GM20431 (cell line): ENCODE measurements around the gene MOSPD3.
"Not testable (repeated sequence)": the region's sequence is repeated elsewhere in the genome, so short reads cannot be mapped to it uniquely, and the experiment has no call there.

Experiments used
- in situ Hi-C: fragments of 300-500 bp; cut with MseI, MboI; formaldehyde crosslinking; loops from one replicate; pipeline ENCODE4 v1.15.0; 2020; ENCODE audit warnings: low sequenced_read_pairs; ENCODE audit not compliant: unreplicated experiment

Gene MOSPD3, protein sequence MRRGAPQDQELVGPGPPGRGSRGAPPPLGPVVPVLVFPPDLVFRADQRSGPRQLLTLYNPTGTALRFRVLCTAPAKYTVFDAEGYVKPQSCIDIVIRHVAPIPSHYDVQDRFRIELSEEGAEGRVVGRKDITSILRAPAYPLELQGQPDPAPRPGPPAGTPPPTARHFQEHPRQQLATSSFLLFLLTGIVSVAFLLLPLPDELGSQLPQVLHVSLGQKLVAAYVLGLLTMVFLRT

DNA sequence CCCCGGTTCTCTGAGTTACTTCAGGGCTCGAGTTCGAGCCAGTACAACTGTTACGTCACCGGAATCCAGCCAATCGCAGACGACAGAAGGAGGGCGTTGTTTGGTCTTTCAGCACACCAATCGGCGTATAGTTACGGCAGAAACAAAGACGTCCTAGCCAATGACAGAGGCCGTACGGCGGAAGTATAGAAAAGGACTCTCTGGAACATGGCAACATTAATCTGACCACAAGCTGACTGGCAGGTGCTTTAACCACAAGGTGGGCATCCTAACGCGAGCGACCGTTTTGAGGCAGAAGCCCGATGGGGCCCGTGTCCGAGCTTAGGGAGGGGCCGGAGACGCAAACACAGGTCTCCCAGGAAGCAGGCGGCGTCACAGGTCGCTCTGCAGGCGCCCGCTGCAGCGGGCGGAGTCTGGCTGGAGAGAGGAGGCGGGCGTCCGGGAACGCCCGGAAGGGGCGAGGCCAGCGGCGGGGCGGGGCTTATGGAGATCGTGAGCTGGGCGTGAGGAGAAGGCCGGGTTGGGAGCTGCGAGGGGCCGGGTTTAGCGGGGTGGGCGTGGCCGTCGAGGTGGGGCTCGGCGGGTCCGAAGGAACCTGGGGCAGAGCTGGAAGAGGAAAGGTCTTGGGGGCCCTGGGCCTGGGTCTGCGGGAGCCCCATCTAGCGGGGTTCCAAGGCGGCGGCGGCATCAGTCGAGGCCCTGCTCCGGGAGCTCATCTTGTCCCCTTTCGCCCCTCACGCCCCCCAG is at the start of gene MOSPD3:
Gene MOSPD3, plus strand, starts transcription at position 558 of the 747 bp plus-strand sequence. CDS start 252 bp downstream, outside the sequence.
- in situ Hi-C loops: no loop called here

DNA sequence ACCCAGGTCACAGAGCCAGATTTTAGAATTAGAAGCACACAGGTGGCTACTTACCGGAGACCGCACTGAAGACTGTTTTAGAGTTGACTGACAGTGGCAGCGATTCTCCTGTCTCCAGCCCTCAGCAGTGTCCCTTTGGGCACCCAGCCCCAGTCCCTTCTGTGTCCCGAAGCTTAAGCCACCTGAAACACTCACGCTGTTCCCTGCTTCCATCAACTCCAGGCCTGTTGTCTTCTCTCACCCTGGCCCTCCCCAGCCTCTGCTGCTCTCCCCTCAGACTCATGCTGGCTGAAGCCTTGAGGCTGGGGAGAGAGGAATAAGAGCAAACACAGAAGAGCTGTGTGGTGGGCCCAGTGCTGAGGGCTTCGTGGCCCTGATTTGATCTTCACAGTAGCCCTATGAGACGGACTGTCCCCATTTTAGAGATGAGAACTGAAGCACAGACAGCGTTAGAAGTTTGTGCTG is 49.2 kb upstream of the MOSPD3 start:
- in situ Hi-C loops: no loop called here

DNA sequence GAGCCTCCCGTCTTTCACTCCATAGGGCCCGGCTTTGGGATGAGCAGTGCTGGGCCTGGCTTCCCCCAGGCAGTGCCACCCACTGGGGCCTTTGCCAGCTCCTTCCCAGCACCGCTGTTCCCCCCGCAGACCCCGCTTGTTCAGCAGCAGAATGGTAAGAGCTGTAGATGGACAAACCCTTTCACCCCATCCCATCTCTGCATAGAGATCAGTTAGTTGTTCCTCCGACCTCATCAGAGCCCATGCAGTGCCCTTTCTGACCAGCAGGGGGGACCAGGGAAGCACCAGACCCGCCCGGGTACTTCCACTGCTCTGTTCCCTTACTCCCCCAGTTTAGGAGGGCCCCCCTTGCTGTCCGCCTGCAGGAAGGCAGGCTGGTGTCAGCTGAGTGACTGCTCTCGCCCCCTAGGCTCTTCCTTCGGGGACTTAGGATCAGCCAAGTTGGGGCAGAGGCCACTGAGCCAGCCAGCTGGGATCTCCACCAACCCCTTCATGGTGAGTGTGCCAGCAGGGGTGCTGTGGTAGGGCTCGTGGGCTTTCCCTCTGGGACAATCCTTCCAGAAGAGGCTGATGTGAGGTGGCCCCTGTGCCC is 48.4 kb upstream of the MOSPD3 start:
- in situ Hi-C loops: no loop called here

DNA sequence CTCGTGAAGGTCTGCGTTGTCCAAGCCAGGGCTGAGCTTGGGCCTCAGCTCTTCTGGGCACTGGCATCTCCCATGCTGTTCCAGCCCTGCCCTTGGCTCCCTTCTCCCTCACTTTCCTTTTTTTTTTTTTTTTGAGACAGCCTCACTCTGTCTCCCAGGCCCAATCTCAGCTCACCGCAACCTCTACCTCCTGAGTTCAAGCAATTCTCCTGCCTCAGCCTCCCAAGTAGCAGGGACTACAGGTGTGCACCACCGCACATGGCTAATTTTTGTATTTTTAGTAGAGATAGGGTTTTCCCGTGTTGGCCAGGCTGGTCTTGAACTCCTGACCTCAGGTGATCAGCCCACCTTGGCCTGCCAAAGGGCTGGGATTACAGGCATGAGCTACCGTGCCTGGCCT is 47.9 kb upstream of the MOSPD3 start:
- in situ Hi-C loops: not testable (repeated sequence)

DNA sequence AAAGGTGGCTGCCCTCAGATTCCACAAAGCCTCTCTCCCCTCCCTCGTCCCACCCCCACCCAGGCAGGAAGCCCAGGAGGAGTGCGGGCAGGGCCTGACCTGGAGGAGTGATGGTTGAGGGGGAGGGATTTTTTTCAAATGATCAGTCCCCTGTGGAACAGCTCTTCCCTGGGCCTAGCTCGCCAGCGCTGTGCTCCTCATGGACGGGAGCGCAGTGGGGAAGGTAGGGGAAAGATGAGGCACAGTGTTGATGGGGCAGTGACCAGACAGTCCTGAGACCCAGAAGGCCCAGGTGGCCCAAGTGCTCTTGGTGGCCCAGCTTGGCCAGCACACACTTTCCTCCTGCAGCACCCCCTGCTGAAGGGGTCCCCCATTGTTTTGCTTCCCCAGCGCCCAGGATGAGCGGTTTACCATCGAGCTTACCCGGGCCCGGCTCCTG is 47.2 kb upstream of the MOSPD3 start:
- in situ Hi-C loops: no loop called here

DNA sequence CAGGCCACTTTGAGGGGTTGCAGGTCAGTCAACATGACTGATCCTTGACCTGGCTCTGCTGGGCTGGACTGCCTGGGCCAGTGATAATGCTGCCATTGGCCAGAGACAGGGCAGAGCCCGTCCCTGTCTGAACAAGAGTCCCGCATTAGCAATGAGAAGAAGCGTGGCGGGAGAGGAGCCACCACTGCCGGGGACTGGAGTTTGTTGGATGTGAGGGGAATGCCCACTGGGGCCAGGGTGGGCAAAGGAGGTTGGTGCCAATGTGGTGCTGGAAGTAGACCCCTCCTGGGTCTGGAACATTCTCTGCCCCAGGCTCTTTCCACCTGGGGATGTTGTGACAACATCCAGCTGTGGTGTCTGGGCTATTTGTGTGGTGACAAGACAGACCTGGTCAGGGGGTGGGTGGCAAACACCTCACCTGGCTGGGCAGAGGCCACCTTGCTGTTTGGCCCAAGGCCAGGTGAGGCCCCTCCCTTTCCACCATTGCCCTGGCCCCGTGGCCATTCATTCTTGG is 46.3 kb upstream of the MOSPD3 start:
- in situ Hi-C loops: no loop called here

DNA sequence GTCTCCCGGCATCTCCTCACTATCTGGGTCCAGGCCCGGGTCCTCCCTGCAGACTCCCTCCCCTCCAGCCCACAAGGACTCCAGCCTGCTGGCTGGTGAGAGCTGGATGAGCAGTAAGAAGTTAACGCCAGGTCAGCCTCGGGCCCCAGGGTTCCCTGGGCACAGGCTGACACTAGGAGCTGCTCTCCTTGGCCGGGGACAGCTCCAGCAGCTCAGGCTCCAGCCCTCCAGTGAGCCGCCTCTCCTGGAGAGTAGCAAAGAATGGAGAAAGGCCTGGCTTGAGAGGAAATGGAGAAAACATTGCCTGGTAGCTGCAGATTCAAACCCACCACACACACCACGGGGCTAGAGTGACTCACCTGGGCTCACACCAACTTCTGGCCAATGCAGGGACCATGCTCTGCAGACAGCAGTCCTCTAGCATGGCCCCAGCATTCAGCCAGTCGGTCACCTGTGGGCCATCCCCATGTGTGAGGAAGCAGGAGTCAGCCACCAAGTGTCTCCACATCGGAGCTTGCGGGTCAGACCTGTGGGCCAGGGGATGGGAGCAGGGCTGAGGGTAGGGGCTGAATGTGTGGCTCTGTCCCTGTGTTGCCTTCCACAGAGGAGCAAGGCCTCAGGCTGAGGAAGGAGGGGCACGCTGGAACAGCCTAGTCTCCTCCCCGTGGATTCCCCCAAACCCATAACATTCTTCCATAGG is 45.2 kb upstream of the MOSPD3 start:
- in situ Hi-C loops: no loop called here

DNA sequence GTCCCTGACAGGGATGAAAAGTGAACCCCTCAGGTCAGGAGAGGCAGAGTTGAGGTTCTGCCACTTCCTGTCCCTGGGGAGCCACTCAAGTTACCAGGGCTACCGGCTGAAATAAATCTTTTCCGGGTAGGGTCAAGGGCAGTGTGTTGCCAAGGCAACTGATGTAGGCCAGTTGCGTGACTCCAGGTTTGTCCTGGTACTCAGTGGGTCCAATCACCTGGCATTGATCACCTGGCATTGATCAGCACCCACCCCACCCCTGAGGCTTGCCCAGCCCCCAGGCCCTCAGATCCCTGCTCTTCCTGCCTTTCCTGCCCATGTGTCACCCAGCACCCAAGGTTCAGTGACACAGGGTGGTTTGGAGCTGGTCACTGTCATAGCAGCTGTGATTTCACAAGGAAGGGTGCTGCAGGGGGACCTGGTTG is 44.6 kb upstream of the MOSPD3 start:
- in situ Hi-C loops: no loop called here

DNA sequence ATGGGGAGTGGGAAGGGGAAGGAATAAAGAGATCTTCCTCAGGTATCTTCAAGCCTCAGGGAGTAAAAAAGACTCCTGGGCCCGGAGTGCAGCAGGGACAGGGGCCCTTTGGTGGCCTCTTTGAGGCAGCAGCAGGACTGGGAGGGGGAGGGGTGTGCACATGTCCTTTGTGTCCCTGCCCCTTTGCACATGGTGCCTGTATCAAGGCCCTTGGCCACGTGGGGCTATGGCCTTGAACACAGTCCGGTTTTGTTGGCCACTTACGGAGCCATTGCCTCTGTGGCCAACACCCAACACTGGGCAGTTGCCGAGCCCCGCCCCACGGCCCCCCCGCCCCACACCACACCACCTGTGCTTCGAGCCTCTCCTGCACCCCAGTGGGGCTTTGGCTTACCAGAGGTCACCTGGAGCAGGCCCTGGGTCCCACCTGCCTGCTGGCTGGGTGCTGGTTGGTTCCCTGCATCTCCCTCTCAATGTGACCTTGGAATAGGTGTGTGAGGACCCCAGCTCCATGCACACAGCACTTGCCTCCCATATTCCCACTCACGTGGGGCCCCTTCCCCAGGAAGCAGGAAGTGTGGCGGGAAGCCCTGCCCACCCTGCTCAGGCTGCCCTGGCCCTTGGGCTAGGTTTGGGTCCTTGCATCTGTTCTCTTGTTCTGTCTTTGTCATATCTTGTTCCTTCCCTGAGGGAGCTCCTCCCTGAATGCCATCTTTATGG is 44.0 kb upstream of the MOSPD3 start:
- in situ Hi-C loops: no loop called here

DNA sequence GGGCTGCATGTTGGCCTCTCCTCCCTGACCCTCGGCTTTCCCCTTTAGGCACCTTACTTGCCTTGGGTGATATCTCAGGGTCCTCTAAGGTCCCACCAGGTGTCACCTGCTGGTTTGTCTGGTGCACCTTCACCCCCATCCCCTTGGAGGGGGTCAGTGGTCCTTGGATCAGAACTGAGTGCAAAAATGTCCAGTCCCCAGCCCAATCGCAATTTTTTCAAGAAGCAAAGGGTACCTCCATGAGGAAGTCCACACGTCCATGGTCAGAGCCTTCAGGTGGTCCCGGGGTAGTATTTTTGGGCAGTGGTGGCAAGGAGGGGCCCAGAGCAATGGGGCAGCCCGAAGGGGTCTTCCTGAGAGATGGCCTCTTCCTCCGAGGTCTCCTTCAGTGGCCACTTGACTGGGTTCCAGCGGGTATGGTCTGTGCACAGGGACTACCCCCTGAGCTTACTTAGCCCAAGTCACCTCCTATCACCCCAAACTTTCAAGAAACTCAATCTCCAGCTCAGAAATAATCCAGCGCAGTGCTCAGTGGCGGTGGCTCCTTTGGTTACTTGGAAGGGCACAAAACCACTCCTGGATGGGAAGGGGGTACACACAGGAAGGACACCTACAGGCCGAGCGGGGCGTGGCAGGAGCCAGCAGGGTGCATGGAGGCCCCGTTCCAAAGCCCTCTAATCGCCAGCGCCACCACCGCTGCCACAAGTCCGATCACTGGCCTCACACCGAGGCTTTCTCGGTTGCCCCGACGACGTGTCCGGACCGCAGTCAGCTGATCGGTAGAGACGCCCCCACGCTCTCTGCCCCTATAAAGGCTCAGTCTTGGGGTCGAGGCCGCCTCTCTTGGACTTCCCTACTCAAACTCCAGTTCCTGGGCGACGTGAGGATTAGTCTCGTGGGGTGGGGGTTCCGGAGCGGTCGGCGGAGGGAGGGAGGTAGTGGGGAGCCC is 43.2 kb upstream of the MOSPD3 start:
- in situ Hi-C loops: no loop called here

DNA sequence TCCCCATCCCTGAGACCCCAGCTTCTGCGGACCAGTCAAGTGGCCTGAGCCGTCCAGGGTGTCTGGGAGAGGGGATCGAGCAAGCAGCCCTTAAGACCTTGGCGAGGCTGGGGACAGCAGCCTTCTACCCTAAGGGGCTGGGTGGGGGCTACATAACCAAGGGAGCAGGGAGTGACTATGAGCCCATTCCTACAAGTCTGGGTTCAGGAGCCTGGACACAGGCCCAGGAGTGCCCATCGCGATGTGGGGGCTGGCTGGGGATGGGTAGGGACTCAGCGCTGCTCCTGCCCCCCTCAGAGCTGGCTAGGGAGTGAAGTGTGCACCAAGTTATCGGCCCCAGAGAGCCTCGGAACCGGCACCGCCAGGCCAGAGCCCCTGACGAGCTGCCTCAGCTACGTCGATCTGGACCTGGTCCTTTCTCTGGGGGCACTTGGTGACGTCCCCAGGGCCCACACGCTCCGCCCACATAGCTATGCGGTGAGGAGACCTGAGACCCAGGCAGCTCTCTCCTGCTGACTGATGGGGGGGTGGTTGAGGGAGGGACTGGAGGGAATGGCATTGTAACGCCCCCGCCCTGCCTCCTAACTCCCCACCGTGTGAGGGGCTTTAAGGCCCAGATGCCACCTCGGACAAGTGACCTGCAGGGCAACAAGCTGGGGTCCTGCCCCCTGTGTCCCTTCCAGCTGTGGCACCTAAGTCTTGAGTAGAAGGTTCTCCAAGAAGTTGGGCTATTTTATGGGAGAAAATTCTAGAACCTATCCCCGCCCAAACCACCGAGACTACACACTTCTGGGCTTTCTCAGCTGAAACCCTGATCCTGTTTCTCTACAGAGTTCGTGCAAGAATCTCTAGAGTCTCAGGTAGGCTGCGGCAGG is 41.1 kb upstream of the MOSPD3 start:
- in situ Hi-C loops: no loop called here

DNA sequence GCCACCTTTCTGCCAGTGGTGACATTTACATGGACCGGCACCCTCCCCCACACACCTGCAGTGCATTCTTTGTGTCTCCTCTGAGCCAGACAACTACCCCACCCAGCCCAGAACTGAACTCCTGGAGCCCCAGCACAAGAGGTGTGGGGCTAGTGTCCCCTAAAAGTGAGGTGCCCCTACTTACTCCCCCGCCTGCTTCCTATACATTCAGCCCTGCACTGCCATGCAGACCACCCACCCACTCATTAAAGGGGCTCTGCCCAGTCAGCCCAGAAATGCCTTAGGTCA is 40.6 kb upstream of the MOSPD3 start:
- in situ Hi-C loops: no loop called here

DNA sequence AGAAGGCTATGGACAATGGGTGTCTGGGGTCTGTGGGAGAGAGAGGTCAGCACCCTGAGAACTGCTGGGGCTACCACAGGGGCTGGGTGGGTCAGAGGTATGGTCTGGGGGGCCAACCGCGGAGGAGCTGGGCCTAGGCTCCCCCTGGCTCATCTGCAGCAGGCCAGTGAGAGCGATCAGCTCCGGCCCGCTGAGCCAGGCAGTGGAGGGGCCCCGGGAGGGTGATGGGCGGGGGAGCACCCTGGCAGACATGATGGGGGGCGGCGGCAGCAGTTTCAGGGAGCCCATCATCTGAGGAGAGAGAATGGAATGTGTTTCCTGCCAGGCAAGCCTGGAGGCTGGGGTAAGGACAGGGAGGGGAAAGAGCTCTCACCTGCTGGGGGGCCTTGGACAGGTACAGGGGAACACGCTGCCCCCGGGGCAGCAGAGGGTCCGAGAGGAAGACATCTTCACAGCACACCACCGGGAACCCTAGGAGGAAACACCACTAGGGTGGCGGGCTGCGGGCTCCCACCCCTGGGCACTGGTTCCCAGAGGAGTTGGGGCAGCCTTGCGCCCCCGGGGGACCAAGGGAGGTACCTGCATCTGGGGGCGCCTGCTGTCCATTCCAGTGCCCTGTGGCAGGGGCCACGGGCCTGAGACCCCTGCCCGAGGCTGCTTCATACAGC is 39.9 kb upstream of the MOSPD3 start:
- in situ Hi-C loops: no loop called here

DNA sequence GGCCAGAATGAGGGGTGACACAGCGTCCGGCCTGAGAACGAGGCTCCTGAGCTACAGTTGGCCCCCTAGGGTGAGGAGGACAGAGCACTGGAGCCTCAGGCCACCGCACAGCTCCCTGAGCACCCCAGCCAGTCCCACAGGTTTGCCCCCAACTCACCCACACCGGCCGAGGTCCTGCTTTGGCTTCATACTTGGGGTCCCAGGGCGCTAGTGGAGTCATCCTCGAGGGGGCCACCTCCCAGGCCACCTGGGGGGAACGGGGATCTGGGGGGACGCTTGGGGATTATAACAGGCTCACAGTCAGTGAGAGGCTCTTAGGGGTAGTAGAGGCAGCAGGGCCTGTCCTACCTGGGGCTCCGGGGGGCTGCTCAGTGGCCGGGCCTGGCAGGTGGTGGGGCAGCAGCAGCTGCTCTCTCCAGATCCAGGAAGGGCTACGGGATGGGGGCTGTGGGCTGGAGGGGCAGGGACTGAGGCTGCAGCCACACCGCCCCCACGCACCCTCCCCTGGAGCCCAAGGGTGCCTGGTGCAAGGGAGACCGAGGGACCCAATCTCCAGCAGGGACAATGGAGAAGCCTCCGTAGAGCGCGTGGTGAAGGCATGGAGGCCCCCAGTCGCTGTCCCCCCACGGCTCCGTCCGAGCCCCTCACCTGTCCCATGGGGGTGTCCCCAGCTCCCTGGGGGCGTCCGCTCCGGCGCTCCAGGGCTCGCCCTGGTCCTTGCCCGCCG is 39.2 kb upstream of the MOSPD3 start:
- in situ Hi-C loops: no loop called here

DNA sequence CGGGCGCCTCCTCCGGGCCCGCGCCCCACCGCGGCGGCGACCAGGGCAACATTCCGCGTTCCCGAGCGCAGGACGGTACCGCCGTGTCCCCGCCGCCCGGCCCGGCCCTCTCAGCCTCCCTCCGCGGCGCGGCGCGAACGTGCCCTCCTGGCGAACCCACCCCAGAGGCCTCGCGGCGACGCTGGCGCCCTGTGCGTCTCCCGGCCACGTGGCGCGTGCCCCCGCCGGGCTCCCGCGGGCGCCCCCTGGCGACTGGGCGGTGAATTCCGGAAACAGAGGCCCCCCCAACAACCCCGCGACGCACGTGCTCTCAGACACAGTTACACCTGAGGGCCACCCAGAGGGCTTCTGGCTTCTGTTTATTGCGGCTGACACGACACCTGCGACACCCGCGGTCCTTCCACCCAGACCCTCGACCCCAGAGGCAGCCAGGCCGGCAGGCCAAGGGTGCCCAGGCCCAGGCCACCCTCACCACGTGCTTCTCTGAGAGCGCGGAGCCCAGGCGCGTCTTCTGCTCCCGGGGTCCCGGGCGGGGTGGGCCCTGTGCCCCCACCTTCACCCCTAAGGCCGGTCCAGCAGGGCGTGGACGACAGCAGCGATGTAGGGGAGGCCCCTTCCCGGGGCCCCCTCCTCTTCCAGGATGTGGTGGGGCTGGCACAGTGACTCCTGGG is 38.5 kb upstream of the MOSPD3 start, which contains the start of gene SAP25:
Gene SAP25, minus strand, starts transcription at position 210 of the 671 bp plus-strand sequence. Its CDS starts 158 bp downstream, at position 52.
- in situ Hi-C loops: no loop called here
